Mesothelial cell of epicardium (in vitro differentiated cells): ENCODE data around the gene ACTN4. TPM values are rescaled to one million over a fixed set of nuclear protein-coding genes. Genes with fewer than 3 reads are reported as not detected.
A peak's percentile ranks its signal among the peaks of the same experiment; 100 is the strongest.

ENCODE experiments used
- DNase-seq, 2 experiments: peaks; one replicate each; pipeline ENCODE4 v3.0.0; 2021; ENCODE audit warnings: low spot score in 2 of 2; ENCODE audit not compliant: unreplicated experiment in 2 of 2
- H3K27ac Mint-ChIP-seq: 2 replicates; pipeline ENCODE4 v1.8.0; 2021; ENCODE audit warnings: mixed read lengths
- H3K27me3 Mint-ChIP-seq: 2 replicates; pipeline ENCODE4 v1.8.0; 2021; ENCODE audit warnings: low read depth, mixed read lengths
- H3K36me3 Mint-ChIP-seq: 2 replicates; pipeline ENCODE4 v1.8.0; 2021; ENCODE audit warnings: mixed read lengths
- H3K4me1 Mint-ChIP-seq: 2 replicates; pipeline ENCODE4 v1.8.0; 2021; ENCODE audit warnings: mixed read lengths
- H3K4me3 Mint-ChIP-seq: 2 replicates; pipeline ENCODE4 v1.8.0; 2021; ENCODE audit warnings: mild to moderate bottlenecking, moderate library complexity, mixed read lengths
- H3K9me3 Mint-ChIP-seq: 2 replicates; pipeline ENCODE4 v1.8.0; 2021; ENCODE audit warnings: mixed read lengths
- total RNA-seq: library from RNA; stranded (reverse); gene quantifications from 3 replicates; pipeline ENCODE4 v1.2.1, GENCODE V29; 2021
- TF ChIP-seq, protein P1 (sequence below): fragments of 200-600 bp; sonication (generic); IDR thresholded peaks from one replicate; pipeline ENCODE4 v1.5.0; 2021; ENCODE audit warnings: antibody characterized with exemption; ENCODE audit not compliant: unreplicated experiment

The ACTN4 gene
- total RNA-seq, 1 donor from 2014 or later, result 452 TPM

DNA sequence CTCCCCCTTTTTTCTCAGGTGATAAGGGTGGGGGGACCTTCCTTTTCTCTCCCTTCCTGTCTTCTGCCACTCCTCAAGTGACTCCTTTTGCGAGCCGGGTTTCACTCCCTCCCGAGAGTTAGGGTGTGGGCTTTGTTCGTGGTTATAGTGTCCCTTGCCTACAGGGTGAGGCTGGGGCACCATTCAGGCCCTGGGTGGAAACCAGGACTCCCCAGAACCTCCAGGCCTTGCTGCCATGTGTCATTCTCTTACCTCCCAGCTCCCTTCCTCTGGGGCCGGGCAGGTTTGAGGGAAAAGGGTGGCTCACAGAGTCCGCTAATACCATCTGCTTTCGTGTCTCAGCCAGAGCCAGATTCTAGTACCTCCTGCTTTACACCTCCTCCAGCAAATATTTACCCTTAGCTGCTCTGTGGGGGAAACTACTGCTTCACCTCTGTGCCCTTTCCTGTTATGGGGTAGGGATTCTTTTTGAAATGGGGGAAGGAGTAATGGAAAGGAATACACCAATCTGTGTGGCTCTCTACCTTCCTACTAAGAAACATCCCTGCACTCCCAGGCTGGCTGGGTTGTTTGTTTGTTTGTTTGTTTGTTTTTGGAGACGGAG, 2.8 kb downstream of the ACTN4 start:
- Mint-ChIP-seq H3K27ac (peak overlapping the region; percentile 95), H3K27me3 (no peaks in the 10 kb centered on the region), H3K4me1 (peaks cover 65% of the 10 kb centered on the region), H3K9me3 (no peaks in the 10 kb centered on the region), H3K4me3 (peak overlapping the region; percentile 90), H3K36me3 (no peaks in the 10 kb centered on the region)
- TF ChIP-seq, protein P1, sequence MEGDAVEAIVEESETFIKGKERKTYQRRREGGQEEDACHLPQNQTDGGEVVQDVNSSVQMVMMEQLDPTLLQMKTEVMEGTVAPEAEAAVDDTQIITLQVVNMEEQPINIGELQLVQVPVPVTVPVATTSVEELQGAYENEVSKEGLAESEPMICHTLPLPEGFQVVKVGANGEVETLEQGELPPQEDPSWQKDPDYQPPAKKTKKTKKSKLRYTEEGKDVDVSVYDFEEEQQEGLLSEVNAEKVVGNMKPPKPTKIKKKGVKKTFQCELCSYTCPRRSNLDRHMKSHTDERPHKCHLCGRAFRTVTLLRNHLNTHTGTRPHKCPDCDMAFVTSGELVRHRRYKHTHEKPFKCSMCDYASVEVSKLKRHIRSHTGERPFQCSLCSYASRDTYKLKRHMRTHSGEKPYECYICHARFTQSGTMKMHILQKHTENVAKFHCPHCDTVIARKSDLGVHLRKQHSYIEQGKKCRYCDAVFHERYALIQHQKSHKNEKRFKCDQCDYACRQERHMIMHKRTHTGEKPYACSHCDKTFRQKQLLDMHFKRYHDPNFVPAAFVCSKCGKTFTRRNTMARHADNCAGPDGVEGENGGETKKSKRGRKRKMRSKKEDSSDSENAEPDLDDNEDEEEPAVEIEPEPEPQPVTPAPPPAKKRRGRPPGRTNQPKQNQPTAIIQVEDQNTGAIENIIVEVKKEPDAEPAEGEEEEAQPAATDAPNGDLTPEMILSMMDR, result no peak
- no peak for DNase-seq

DNA sequence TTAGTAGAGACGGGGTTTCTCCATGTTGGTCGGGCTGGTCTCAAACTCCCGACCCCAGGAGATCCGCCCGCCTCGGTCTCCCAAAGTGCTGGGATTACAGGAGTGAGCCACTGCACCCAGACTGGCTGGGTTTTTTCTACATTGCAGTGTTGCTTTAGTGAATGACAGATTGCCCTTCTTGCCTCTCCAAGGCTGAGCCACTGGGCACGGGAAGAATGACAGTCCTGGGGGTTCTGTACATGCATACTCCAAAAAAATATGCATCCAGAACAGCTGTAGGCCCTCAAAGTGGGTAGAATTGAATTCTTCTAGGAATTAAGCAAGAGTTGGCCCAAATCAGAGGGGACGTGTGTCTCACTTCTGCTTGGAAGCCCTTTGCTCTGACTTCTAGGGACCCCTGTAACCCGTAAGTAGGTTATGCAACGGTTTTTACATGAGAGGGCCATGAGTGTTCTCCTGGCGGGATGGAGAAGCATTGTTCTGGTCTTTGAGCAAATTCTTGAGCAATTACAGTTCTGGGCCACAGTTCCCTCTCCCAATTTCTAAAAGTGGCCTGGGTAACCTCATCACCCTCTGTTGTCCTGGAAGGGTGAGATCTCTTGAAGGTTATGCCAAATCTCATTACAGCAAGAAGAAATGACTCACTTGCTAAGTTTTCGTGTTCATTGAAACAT, 3.6 kb downstream of the ACTN4 start:
- H3K27ac Mint-ChIP-seq, result peak overlapping the region; percentile 93
- no peaks in the 10 kb centered on the region for H3K27me3 Mint-ChIP-seq
- H3K4me1 Mint-ChIP-seq, result peaks cover 73% of the 10 kb centered on the region
- H3K4me3 Mint-ChIP-seq, result peak overlapping the region; percentile 90
- no peak for DNase-seq
- no peaks in the 10 kb centered on the region for H3K9me3 Mint-ChIP-seq
- TF ChIP-seq, protein P1, result no peak
- H3K36me3 Mint-ChIP-seq, result peaks cover 1% of the 10 kb centered on the region

DNA sequence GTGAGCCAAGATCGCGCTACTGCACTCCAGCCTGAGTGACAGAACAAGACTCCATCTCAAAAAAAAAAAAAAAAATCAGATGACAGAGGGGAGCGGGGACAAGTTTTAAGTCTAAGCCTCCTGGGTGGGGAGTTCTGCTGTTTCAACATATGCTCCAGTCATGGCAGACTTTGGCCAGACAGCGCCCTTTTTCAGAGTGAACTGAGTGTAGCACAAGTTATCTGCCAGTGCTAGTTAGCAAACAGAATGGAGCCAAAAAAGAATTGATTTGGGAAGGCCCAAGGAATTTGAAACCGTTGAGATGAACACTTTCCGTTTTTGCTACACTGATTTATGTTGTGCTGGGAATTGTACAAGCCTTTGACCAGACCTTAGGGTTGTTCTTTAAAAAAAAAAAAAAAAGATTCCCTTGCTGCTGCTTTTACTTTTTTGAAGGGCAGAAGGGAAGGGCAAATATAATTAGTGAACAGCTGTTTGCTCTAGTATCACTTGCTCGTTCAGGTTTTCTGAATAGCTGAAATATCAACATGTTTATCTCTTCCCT, 5.7 kb downstream of the ACTN4 start:
- peak overlapping the region; percentile 93 for H3K27ac Mint-ChIP-seq
- no peaks in the 10 kb centered on the region for H3K9me3 Mint-ChIP-seq
- H3K36me3 Mint-ChIP-seq, result peaks cover 8% of the 10 kb centered on the region
- H3K4me3 Mint-ChIP-seq, result peak overlapping the region; percentile 6
- no peaks in the 10 kb centered on the region for H3K27me3 Mint-ChIP-seq
- no peak for DNase-seq
- H3K4me1 Mint-ChIP-seq, result peaks cover 87% of the 10 kb centered on the region
- TF ChIP-seq, protein P1, result no peak

DNA sequence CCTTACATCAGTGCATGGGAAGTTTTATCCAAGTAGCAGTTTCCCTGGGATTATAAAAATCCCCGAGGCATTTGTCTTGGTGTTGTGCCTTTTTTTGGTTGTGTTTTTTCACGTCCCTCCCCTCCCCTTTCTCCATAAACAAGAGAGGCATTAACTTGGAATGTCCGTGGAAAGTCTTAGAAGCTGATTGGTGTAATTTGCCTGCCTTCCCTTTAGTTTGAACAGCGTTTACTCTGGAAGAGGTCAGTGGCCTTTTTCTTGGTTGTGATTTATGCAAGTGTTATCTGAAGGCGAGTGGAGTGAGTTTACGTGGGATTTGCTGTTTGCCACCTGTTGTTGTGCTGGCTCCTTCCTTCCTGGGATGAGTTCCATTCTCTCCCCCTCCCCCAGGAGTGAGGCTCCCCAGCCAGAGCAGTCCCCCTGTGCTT, 7.2 kb downstream of the ACTN4 start:
- H3K4me1 Mint-ChIP-seq, result peaks cover 93% of the 10 kb centered on the region
- H3K27me3 Mint-ChIP-seq, result no peaks in the 10 kb centered on the region
- H3K36me3 Mint-ChIP-seq, result peaks cover 8% of the 10 kb centered on the region
- H3K4me3 Mint-ChIP-seq, result peak overlapping the region; percentile 29
- H3K27ac Mint-ChIP-seq, result peak overlapping the region; percentile 100
- no peak for DNase-seq
- TF ChIP-seq, protein P1, result no peak
- no peaks in the 10 kb centered on the region for H3K9me3 Mint-ChIP-seq

DNA sequence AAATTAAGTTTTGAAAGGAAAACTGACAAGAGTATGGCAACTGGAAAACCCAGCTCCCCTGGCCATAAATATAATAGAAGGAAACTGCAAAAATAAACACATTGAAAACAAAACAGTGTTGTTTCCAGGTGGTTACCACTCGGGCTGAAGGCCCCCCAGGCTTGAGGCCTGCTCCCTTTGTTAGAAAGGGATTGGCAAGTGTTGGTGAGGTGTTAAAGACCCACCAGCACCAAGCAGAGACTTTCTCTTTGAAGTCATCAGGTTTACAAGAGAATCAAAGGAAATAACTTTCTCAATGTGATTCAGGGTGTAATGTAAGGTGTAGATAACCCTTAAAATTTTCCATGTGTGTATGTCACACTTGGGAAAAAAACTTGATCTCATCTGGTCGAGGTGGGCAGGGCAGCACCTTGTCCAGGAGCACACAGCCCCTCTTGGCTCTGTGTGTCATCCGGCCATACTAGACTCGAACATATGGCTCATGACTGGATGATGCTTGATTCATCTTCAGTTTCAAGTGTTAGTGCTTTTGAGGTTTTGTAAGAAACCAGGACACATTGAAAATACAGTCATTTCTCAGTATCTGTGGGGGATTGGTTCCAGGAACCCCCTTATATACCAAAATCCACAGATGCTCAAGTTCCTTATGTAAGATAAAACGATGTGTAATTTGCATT, 7.8 kb downstream of the ACTN4 start:
- TF ChIP-seq, protein P1, result no peak
- DNase-seq, result no peak
- Mint-ChIP-seq H3K4me1 (peaks cover 93% of the 10 kb centered on the region), H3K27me3 (no peaks in the 10 kb centered on the region), H3K27ac (peak overlapping the region; percentile 100), H3K4me3 (no peak overlapping the region), H3K9me3 (no peaks in the 10 kb centered on the region), H3K36me3 (peaks cover 8% of the 10 kb centered on the region)
